GM21723 (cell line): Measurements from ENCODE around the gene ACTR5.
"Not testable (repeated sequence)": the region's sequence is repeated elsewhere in the genome, so short reads cannot be mapped to it uniquely, and the experiment has no call there.

Experiments used
- ATAC-seq: cut with Tn5 transposase; IDR thresholded peaks from one replicate; pipeline ENCODE4 v1.9.1; 2021; ENCODE audit warnings: mild to moderate bottlenecking, moderate library complexity; ENCODE audit not compliant: unreplicated experiment

Gene ACTR5

GRCh38 chr20:38764567-38765318 lies 16.5 kb downstream of the ACTR5 start:
- no peak for ATAC-seq

- no peak for ATAC-seq
Observed at GRCh38 chr20:38766071-38766470, 17.8 kb downstream of the ACTR5 start.

GRCh38 chr20:38769376-38770295 lies 21.4 kb downstream of the ACTR5 start:
- no peak for ATAC-seq

- no peak for ATAC-seq
Observed at GRCh38 chr20:38770546-38770945, 22.3 kb downstream of the ACTR5 start.

- ATAC-seq, result no peak
Observed at GRCh38 chr20:38770970-38771369, 22.7 kb downstream of the ACTR5 start.

- ATAC-seq, result no peak
Observed at GRCh38 chr20:38771621-38772020, 23.4 kb downstream of the ACTR5 start.

GRCh38 chr20:38774167-38774566 lies 25.9 kb downstream of the ACTR5 start:
- no peak for ATAC-seq

GRCh38 chr20:38776363-38776762 lies 28.1 kb downstream of the ACTR5 start:
- no peak for ATAC-seq

- ATAC-seq, result no peak
Observed at GRCh38 chr20:38779247-38780097, 31.2 kb downstream of the ACTR5 start.

- ATAC-seq, result no peak
Observed at GRCh38 chr20:38782275-38782674, 34.0 kb downstream of the ACTR5 start.

GRCh38 chr20:38787870-38788269 lies 39.6 kb downstream of the ACTR5 start:
- no peak for ATAC-seq

- ATAC-seq, result no peak
Observed at GRCh38 chr20:38789503-38790199, 41.4 kb downstream of the ACTR5 start.

GRCh38 chr20:38790200-38791053 lies 42.2 kb downstream of the ACTR5 start:
- no peak for ATAC-seq

GRCh38 chr20:38791291-38791690 lies 43.0 kb downstream of the ACTR5 start:
- ATAC-seq, result no peak

GRCh38 chr20:38791940-38792339 lies 43.7 kb downstream of the ACTR5 start:
- ATAC-seq, result no peak

- ATAC-seq, result not testable (repeated sequence)
Observed at GRCh38 chr20:38794057-38794456, 45.8 kb downstream of the ACTR5 start.

- no peak for ATAC-seq
Observed at GRCh38 chr20:38798266-38798665, 50.0 kb downstream of the ACTR5 start.

GRCh38 chr20:38799203-38799602 lies 50.9 kb downstream of the ACTR5 start:
- ATAC-seq, result no peak

GRCh38 chr20:38800882-38801281 lies 52.6 kb downstream of the ACTR5 start:
- ATAC-seq, result no peak

- ATAC-seq, result no peak
Observed at GRCh38 chr20:38804221-38804620, 56.0 kb downstream of the ACTR5 start.
